Measurements from ENCODE around the gene CLNK.

CLNK gene

GRCh38 chr4:10664408-10664807, 20.2 kb downstream of the CLNK start:
- peak; percentile 43 for FAIRE-seq
- DNase-seq (ENCODE audit: insufficient read length, low spot score), result peak; percentile 7
- no peak for TF ChIP-seq POLR2A (IDR thresholded peaks at IDR 0.05; ENCODE audit: low read depth, low read length)

- FAIRE-seq (no peak), DNase-seq (ENCODE audit: insufficient read length, low spot score) (no peak)
- no peak for TF ChIP-seq POLR2A (IDR thresholded peaks at IDR 0.05; ENCODE audit: low read depth, low read length)
Observed at GRCh38 chr4:10662937-10663336, 21.6 kb downstream of the CLNK start.

GRCh38 chr4:10661047-10661446, 23.5 kb downstream of the CLNK start:
- FAIRE-seq (no peak), DNase-seq (ENCODE audit: insufficient read length, low spot score) (no peak)
- no peak for TF ChIP-seq POLR2A (IDR thresholded peaks at IDR 0.05; ENCODE audit: low read depth, low read length)

GRCh38 chr4:10659251-10659650, 25.3 kb downstream of the CLNK start:
- TF ChIP-seq POLR2A (IDR thresholded peaks at IDR 0.05; ENCODE audit: low read depth, low read length), result no peak
- DNase-seq (ENCODE audit: insufficient read length, low spot score), result no peak
- no peak for FAIRE-seq

- no peak for TF ChIP-seq POLR2A (IDR thresholded peaks at IDR 0.05; ENCODE audit: low read depth, low read length)
Observed at GRCh38 chr4:10656988-10657387, 27.6 kb downstream of the CLNK start.

GRCh38 chr4:10656420-10656819, 28.1 kb downstream of the CLNK start:
- no peak for TF ChIP-seq POLR2A (IDR thresholded peaks at IDR 0.05; ENCODE audit: low read depth, low read length)
- no peak for FAIRE-seq
- DNase-seq (ENCODE audit: insufficient read length, low spot score), result no peak

More at GRCh38 chr4:10656988-10657387, 27.6 kb downstream of the CLNK start:
- DNase-seq (ENCODE audit: insufficient read length, low spot score), result no peak
- no peak for FAIRE-seq

- FAIRE-seq, result peak; percentile 11
- no peak for DNase-seq (ENCODE audit: insufficient read length, low spot score)
Observed at GRCh38 chr4:10655968-10656367, 28.6 kb downstream of the CLNK start.

GRCh38 chr4:10648479-10648878, 36.1 kb downstream of the CLNK start:
- FAIRE-seq (no peak), DNase-seq (ENCODE audit: insufficient read length, low spot score) (no peak)
- TF ChIP-seq POLR2A (IDR thresholded peaks at IDR 0.05; ENCODE audit: low read depth, low read length), result no peak

More at GRCh38 chr4:10655968-10656367, 28.6 kb downstream of the CLNK start:
- TF ChIP-seq POLR2A (IDR thresholded peaks at IDR 0.05; ENCODE audit: low read depth, low read length), result no peak

GRCh38 chr4:10647846-10648245, 36.7 kb downstream of the CLNK start:
- no peak for TF ChIP-seq POLR2A (IDR thresholded peaks at IDR 0.05; ENCODE audit: low read depth, low read length)
- FAIRE-seq, result no peak
- no peak for DNase-seq (ENCODE audit: insufficient read length, low spot score)

GRCh38 chr4:10643600-10644425, 40.8 kb downstream of the CLNK start:
- TF ChIP-seq POLR2A (IDR thresholded peaks at IDR 0.05; ENCODE audit: low read depth, low read length), result no peak
- no peak for DNase-seq (ENCODE audit: insufficient read length, low spot score)
- FAIRE-seq, result no peak

- TF ChIP-seq POLR2A (IDR thresholded peaks at IDR 0.05; ENCODE audit: low read depth, low read length), result no peak
- FAIRE-seq, result no peak
- no peak for DNase-seq (ENCODE audit: insufficient read length, low spot score)
Observed at GRCh38 chr4:10640561-10641201, 43.9 kb downstream of the CLNK start.

- FAIRE-seq (no peak), DNase-seq (ENCODE audit: insufficient read length, low spot score) (no peak)
- no peak for TF ChIP-seq POLR2A (IDR thresholded peaks at IDR 0.05; ENCODE audit: low read depth, low read length)
Observed at GRCh38 chr4:10639664-10640063, 44.9 kb downstream of the CLNK start.

- FAIRE-seq (no peak), DNase-seq (ENCODE audit: insufficient read length, low spot score) (no peak)
- no peak for TF ChIP-seq POLR2A (IDR thresholded peaks at IDR 0.05; ENCODE audit: low read depth, low read length)
Observed at GRCh38 chr4:10639100-10639499, 45.5 kb downstream of the CLNK start.

GRCh38 chr4:10635091-10635490, 49.5 kb downstream of the CLNK start:
- no peak for DNase-seq (ENCODE audit: insufficient read length, low spot score)
- TF ChIP-seq POLR2A (IDR thresholded peaks at IDR 0.05; ENCODE audit: low read depth, low read length), result no peak
- FAIRE-seq, result no peak

GRCh38 chr4:10629394-10629793, 55.2 kb downstream of the CLNK start:
- FAIRE-seq (no peak), DNase-seq (ENCODE audit: insufficient read length, low spot score) (no peak)
- no peak for TF ChIP-seq POLR2A (IDR thresholded peaks at IDR 0.05; ENCODE audit: low read depth, low read length)

All from H54 (cell line).